ENCODE measurements around the gene TCAIM.

DNA sequence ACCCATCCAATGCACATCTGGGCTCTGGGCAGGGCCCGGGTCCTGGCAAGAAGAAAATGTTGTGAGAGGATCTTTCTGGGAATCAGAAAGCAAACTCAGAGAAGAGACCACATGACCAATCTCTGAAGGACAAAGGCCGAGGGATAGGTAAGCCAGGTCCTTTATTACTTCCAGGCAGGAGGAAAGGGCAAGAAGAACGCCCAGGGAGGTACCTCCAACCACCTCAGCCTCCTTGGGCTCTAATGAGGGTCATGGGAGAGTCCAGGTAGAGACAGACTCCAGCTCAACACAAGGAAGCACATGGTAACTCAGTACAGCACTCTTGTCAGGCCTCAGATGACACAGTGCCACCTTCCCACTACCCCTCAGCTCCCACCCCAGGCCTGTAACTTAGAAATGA lies 112.9 kb downstream of the TCAIM start:
- TF ChIP-seq, protein P1, sequence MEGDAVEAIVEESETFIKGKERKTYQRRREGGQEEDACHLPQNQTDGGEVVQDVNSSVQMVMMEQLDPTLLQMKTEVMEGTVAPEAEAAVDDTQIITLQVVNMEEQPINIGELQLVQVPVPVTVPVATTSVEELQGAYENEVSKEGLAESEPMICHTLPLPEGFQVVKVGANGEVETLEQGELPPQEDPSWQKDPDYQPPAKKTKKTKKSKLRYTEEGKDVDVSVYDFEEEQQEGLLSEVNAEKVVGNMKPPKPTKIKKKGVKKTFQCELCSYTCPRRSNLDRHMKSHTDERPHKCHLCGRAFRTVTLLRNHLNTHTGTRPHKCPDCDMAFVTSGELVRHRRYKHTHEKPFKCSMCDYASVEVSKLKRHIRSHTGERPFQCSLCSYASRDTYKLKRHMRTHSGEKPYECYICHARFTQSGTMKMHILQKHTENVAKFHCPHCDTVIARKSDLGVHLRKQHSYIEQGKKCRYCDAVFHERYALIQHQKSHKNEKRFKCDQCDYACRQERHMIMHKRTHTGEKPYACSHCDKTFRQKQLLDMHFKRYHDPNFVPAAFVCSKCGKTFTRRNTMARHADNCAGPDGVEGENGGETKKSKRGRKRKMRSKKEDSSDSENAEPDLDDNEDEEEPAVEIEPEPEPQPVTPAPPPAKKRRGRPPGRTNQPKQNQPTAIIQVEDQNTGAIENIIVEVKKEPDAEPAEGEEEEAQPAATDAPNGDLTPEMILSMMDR (IDR thresholded peaks at IDR 0.05 in 4 of 5, conservative IDR thresholded peaks at IDR 0.05 in 1 of 5) = no peak
- no peak for TF ChIP-seq POLR2A (IDR thresholded peaks at IDR 0.05)
